Thoracic aorta (tissue), 2 donors: Measurements from ENCODE around the gene SYF2. TPM values are rescaled to one million over a fixed set of nuclear protein-coding genes. Genes with fewer than 3 reads are reported as not detected.

Experiments
- ATAC-seq: fragments of 150-250 bp; one replicate; pipeline ENCODE4 v1.8.0; 2017; ENCODE audit warnings: low read depth; ENCODE audit not compliant: insufficient number of reproducible peaks, low FRiP score
- DNase-seq: peaks from one replicate; pipeline ENCODE4 v3.0.0-alpha.2; 2020; ENCODE audit warnings: low spot score
- H3K27ac ChIP-seq, 2 donors: fragments of 200-600 bp; sonication (generic); 1 replicate in 1 of 2; 2 replicates in 1 of 2; pipeline ENCODE4 v1.5.1; 2016; ENCODE audit warnings: mild to moderate bottlenecking in 2 of 2, moderate library complexity in 2 of 2
- H3K27me3 ChIP-seq: fragments of 200-600 bp; sonication (generic); replicated peaks from 2 replicates; pipeline ENCODE4 v1.6.0; 2016; ENCODE audit warnings: mild to moderate bottlenecking; ENCODE audit not compliant: insufficient read depth
- H3K36me3 ChIP-seq: fragments of 200-600 bp; sonication (generic); one replicate; pipeline ENCODE4 v1.5.1; 2016
- H3K4me1 ChIP-seq, 2 donors: fragments of 200-600 bp; sonication (generic); 1 replicate in 1 of 2; 2 replicates in 1 of 2; pipeline versions ENCODE4 v1.5.1 to v1.6.0; 2016; ENCODE audit warnings: low read depth in 2 of 2, mild to moderate bottlenecking in 1 of 2; ENCODE audit not compliant: control insufficient read depth in 1 of 2
- H3K4me3 ChIP-seq: fragments of 200-600 bp; sonication (generic); 2 replicates; pipeline ENCODE4 v1.5.1; 2016; ENCODE audit warnings: mild to moderate bottlenecking
- H3K9me3 ChIP-seq: fragments of 200-600 bp; sonication (generic); 2 replicates; pipeline ENCODE4 v1.5.1; 2016
- CTCF ChIP-seq: fragments of 200-600 bp; sonication (generic); IDR thresholded peaks from one replicate; pipeline ENCODE4 v1.5.1; 2019; ENCODE audit warnings: antibody characterized with exemption
- total RNA-seq, 2 donors: library from RNA; depleted of rRNA; stranded (reverse); fragments of >200 nt; gene quantifications; one replicate each; pipeline versions ENCODE4 v1.1.0 to v1.2.3, GENCODE V29; 2016

Gene SYF2
- total RNA-seq, 2 donors from 2014 or later, result 34.9 to 53.9 TPM

- DNase-seq, result no peak
- H3K27ac ChIP-seq, result no peak overlapping the region
- no peak for ATAC-seq
Measured at GRCh38 chr1:25182629-25183028, 49.7 kb downstream of the SYF2 start.

GRCh38 chr1:25180996-25181395, 51.3 kb downstream of the SYF2 start:
- Histone ChIP-seq H3K36me3 (no peaks in the 10 kb centered on the region), H3K27me3 (no peaks in the 10 kb centered on the region), H3K9me3 (no peaks in the 10 kb centered on the region), H3K27ac (no peak overlapping the region), H3K4me3 (no peak overlapping the region), H3K4me1 (no peaks in the 10 kb centered on the region)
- DNase-seq, result no peak
- no peak for TF ChIP-seq CTCF
- ATAC-seq, result no peak

More at GRCh38 chr1:25182629-25183028, 49.7 kb downstream of the SYF2 start:
- no peak for TF ChIP-seq CTCF
- H3K36me3 ChIP-seq, result no peaks in the 10 kb centered on the region
- no peaks in the 10 kb centered on the region for H3K4me1 ChIP-seq
- H3K27me3 ChIP-seq, result no peaks in the 10 kb centered on the region
- H3K9me3 ChIP-seq, result no peaks in the 10 kb centered on the region
- H3K4me3 ChIP-seq, result no peak overlapping the region

- no peak for ATAC-seq
- no peak for DNase-seq
- Histone ChIP-seq H3K4me3 (no peak overlapping the region), H3K27me3 (no peaks in the 10 kb centered on the region), H3K9me3 (no peaks in the 10 kb centered on the region), H3K36me3 (no peaks in the 10 kb centered on the region), H3K27ac (no peak overlapping the region), H3K4me1 (no peaks in the 10 kb centered on the region)
- no peak for TF ChIP-seq CTCF
Measured at GRCh38 chr1:25178917-25179561, 53.3 kb downstream of the SYF2 start.

- DNase-seq, result no peak
- Histone ChIP-seq H3K27me3 (no peaks in the 10 kb centered on the region), H3K4me1 (no peaks in the 10 kb centered on the region), H3K27ac (no peak overlapping the region), H3K9me3 (no peaks in the 10 kb centered on the region), H3K4me3 (no peak overlapping the region), H3K36me3 (no peaks in the 10 kb centered on the region)
- no peak for ATAC-seq
- no peak for TF ChIP-seq CTCF
Measured at GRCh38 chr1:25174730-25175612, 57.3 kb downstream of the SYF2 start.

- Histone ChIP-seq H3K27me3 (no peaks in the 10 kb centered on the region), H3K4me1 (no peaks in the 10 kb centered on the region), H3K27ac (no peak overlapping the region), H3K4me3 (no peak overlapping the region), H3K36me3 (no peaks in the 10 kb centered on the region), H3K9me3 (no peaks in the 10 kb centered on the region)
- no peak for DNase-seq
- TF ChIP-seq CTCF, result no peak
- no peak for ATAC-seq
Measured at GRCh38 chr1:25174363-25174729, 58.0 kb downstream of the SYF2 start.
